GM23338 (cell line): ENCODE data around the gene LAMTOR4. TPM values are rescaled to one million over a fixed set of nuclear protein-coding genes. Genes with fewer than 3 reads are reported as not detected.

ENCODE experiments used
- ATAC-seq: fragments of 200-7000 bp; cut with Tn5 transposase; 3 replicates; pipeline ENCODE4 v1.9.1; 2020
- DNase-seq: peaks from one replicate; pipeline ENCODE4 v3.0.0-alpha.2; 2015; ENCODE audit warnings: low spot score
- H2AFZ ChIP-seq: fragments of 200-600 bp; sonication (generic); 2 replicates; pipeline ENCODE4 v1.8.0; 2016; ENCODE audit warnings: antibody characterized with exemption, mild to moderate bottlenecking, moderate library complexity
- H3F3A ChIP-seq: fragments of 200-600 bp; sonication (generic); replicated peaks from 2 replicates; pipeline ENCODE4 v1.8.0; 2017; ENCODE audit warnings: antibody characterized with exemption, mixed run types, low read depth
- H3K27ac ChIP-seq: fragments of 200-600 bp; sonication (generic); 2 replicates; pipeline ENCODE4 v1.6.1; 2016; ENCODE audit warnings: low read depth
- H3K27me3 ChIP-seq: fragments of 200-600 bp; sonication (generic); 2 replicates; pipeline ENCODE4 v1.8.0; 2016; ENCODE audit warnings: mild to moderate bottlenecking, mixed run types, moderate library complexity; ENCODE audit not compliant: insufficient read depth
- H3K36me3 ChIP-seq: fragments of 200-600 bp; sonication (generic); 2 replicates; pipeline ENCODE4 v1.8.0; 2016; ENCODE audit warnings: mild to moderate bottlenecking; ENCODE audit not compliant: insufficient read depth
- H3K4me1 ChIP-seq: fragments of 200-600 bp; sonication (generic); 2 replicates; pipeline ENCODE4 v1.8.0; 2016; ENCODE audit warnings: mild to moderate bottlenecking, moderate library complexity; ENCODE audit not compliant: insufficient read depth
- H3K4me2 ChIP-seq: fragments of 200-600 bp; sonication (generic); 2 replicates; pipeline ENCODE4 v1.7.1; 2017; ENCODE audit warnings: mixed run types
- H3K4me3 ChIP-seq: fragments of 200-600 bp; sonication (generic); 2 replicates; pipeline ENCODE4 v1.6.1; 2016; ENCODE audit warnings: mixed run types
- H3K79me2 ChIP-seq: fragments of 200-600 bp; sonication (generic); replicated peaks from 2 replicates; pipeline ENCODE4 v1.8.0; 2017; ENCODE audit warnings: mild to moderate bottlenecking; ENCODE audit not compliant: insufficient read depth
- H3K9me2 ChIP-seq: fragments of 200-600 bp; sonication (generic); 2 replicates; pipeline ENCODE4 v1.8.0; 2017; ENCODE audit not compliant: insufficient read depth
- H4K20me1 ChIP-seq: fragments of 200-600 bp; sonication (generic); replicated peaks from 2 replicates; pipeline ENCODE4 v1.8.0; 2017; ENCODE audit warnings: mild to moderate bottlenecking; ENCODE audit not compliant: insufficient read depth
- H3K27ac Mint-ChIP-seq: 2 replicates; pipeline ENCODE4 v1.8.0; 2020; ENCODE audit warnings: inconsistent platforms, mild to moderate bottlenecking, moderate library complexity, mixed read lengths
- H3K27me3 Mint-ChIP-seq: 3 replicates; pipeline ENCODE4 v1.8.0; 2022; ENCODE audit warnings: low read depth, mild to moderate bottlenecking, moderate library complexity, mixed read lengths, inconsistent platforms; ENCODE audit not compliant: insufficient read depth, poor library complexity
- H3K36me3 Mint-ChIP-seq: 3 replicates; pipeline ENCODE4 v1.8.0; 2021; ENCODE audit warnings: low read depth, mild to moderate bottlenecking, inconsistent platforms, moderate library complexity, mixed read lengths
- H3K4me1 Mint-ChIP-seq: 3 replicates; pipeline ENCODE4 v1.8.0; 2020; ENCODE audit warnings: mild to moderate bottlenecking, inconsistent platforms, mixed read lengths
- H3K4me3 Mint-ChIP-seq: 3 replicates; pipeline ENCODE4 v1.8.0; 2021; ENCODE audit warnings: moderate library complexity, mild to moderate bottlenecking, inconsistent platforms, mixed read lengths
- H3K9me3 Mint-ChIP-seq: 3 replicates; pipeline ENCODE4 v1.8.0; 2020; ENCODE audit warnings: moderate library complexity, mild to moderate bottlenecking, inconsistent platforms, mixed read lengths
- CTCF ChIP-seq, 2 experiments: fragments of 200-600 bp in 1 of 2; sonication (generic) in 1 of 2; conservative IDR thresholded peaks; 2 replicates each; pipeline versions ENCODE4 v1.5.1 to v1.6.1; 2016 to 2017; ENCODE audit warnings: antibody characterized with exemption in 2 of 2, low read depth in 2 of 2, mild to moderate bottlenecking in 2 of 2, moderate library complexity in 1 of 2
- ETS1 ChIP-seq: IDR thresholded peaks from 2 replicates; pipeline ENCODE4 v1.6.1; 2016; ENCODE audit warnings: antibody characterized with exemption
- EZH2 ChIP-seq: fragments of 200-600 bp; sonication (generic); IDR thresholded peaks from one replicate; pipeline ENCODE4 v1.8.0; 2017; ENCODE audit warnings: antibody characterized with exemption, mild to moderate bottlenecking, low read depth; ENCODE audit not compliant: unreplicated experiment
- EZH2phosphoT487 ChIP-seq: fragments of 200-600 bp; sonication (generic); IDR thresholded peaks from one replicate; pipeline ENCODE4 v1.8.1; 2018; ENCODE audit warnings: antibody characterized with exemption; ENCODE audit not compliant: unreplicated experiment
- JUNB ChIP-seq: IDR thresholded peaks from one replicate; pipeline ENCODE4 v1.6.1; 2016; ENCODE audit warnings: antibody characterized with exemption; ENCODE audit not compliant: unreplicated experiment
- NANOG ChIP-seq: IDR thresholded peaks from 2 replicates; pipeline ENCODE4 v1.6.1; 2016; ENCODE audit warnings: antibody characterized with exemption, borderline replicate concordance
- POLR2AphosphoS5 ChIP-seq: IDR thresholded peaks from 2 replicates; pipeline ENCODE4 v1.6.1; 2016; ENCODE audit warnings: antibody characterized with exemption, low read depth
- STAT1 ChIP-seq: IDR thresholded peaks from one replicate; pipeline ENCODE4 v1.6.1; 2016; ENCODE audit warnings: antibody characterized with exemption; ENCODE audit not compliant: unreplicated experiment
- ZNF462 ChIP-seq: fragments of 250-450 bp; sonication (Bioruptor Pico); IDR thresholded peaks from 2 replicates; pipeline ENCODE4 v1.5.0; 2020; ENCODE audit warnings: mild to moderate bottlenecking, moderate library complexity
- polyA plus RNA-seq: library from polyadenylated mRNA; unstranded; fragments of >200 nt; fragmentation: Nextera tagmentation; extraction: Ambion mirVana; gene quantifications from 2 replicates; pipeline ENCODE4 v1.2.1, GENCODE V29; 2016
- total RNA-seq: library from RNA; depleted of rRNA; stranded (reverse); fragments of >200 nt; shearing (Covaris generic); gene quantifications from 2 replicates; pipeline ENCODE4 v1.2.3, GENCODE V29; 2014

Gene LAMTOR4
- total and polyA plus RNA-seq, 2 experiments from 2014 or later: 145 to 333 TPM

- TF ChIP-seq STAT1 (no peak), EZH2 (no peak), NANOG (no peak), JUNB (no peak), CTCF (conservative IDR thresholded peaks at IDR 0.05; ENCODE audit: low read depth in 2 of 2) (peak; percentile 83 to 90)
- ATAC-seq (peak; percentile 44), DNase-seq (peak; percentile 97)
- Mint-ChIP-seq H3K27me3 (peaks cover 23% of the 10 kb centered on the region), H3K9me3 (no peaks in the 10 kb centered on the region), H3K36me3 (no peaks in the 10 kb centered on the region), H3K4me3 (peak overlapping the region; percentile 43; the same call in 2 of the 3 replicates), H3K27ac (no peak overlapping the region), H3K4me1 (peaks cover 11% of the 10 kb centered on the region)
- H4K20me1 ChIP-seq: no peaks in the 10 kb centered on the region
- H3K27me3 ChIP-seq: peaks cover 21% of the 10 kb centered on the region
- peaks cover 5% of the 10 kb centered on the region; the same call in 1 of the 2 replicates for H3K79me2 ChIP-seq
- H3K4me3 ChIP-seq: peak overlapping the region; percentile 30
- H3F3A ChIP-seq: peaks cover 13% of the 10 kb centered on the region
- H3K9me2 ChIP-seq: no peaks in the 10 kb centered on the region
- H3K4me2 ChIP-seq: peak overlapping the region; percentile 64
- peak overlapping the region; percentile 90 for H2AFZ ChIP-seq
- H3K4me1 ChIP-seq: peaks cover 4% of the 10 kb centered on the region; the same call in 1 of the 2 replicates
- H3K27ac ChIP-seq: no peak overlapping the region
- no peaks in the 10 kb centered on the region for H3K36me3 ChIP-seq
These were observed 17.9 kb upstream of the LAMTOR4 start for GRCh38 chr7:100130608-100131453.

DNA sequence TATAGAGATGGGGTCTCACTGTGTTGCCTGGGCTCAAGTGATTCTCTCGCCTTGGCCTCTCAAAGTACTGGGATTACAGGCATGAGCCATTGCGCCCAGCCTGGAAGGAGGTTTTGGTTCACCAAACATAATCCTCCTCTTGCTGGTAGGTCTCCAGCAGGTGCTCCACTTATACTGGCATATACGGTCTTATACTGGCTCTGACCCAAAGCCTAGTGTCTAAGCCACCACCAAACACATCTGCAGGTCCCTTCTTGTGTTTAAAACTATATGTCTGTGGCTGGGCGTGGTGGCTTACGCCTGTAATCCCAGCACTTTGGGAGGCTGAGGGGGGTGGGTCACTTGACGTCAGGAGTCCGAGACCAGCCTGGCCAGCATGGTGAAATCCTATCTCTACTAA, 16.6 kb upstream of the LAMTOR4 start:
- Mint-ChIP-seq H3K4me3 (no peak overlapping the region), H3K27ac (no peak overlapping the region), H3K4me1 (peaks cover 11% of the 10 kb centered on the region), H3K27me3 (peaks cover 13% of the 10 kb centered on the region), H3K9me3 (no peaks in the 10 kb centered on the region), H3K36me3 (no peaks in the 10 kb centered on the region)
- Histone ChIP-seq H3K36me3 (no peaks in the 10 kb centered on the region), H3K79me2 (no peaks in the 10 kb centered on the region), H2AFZ (no peak overlapping the region), H3F3A (0 out of 2 replicates have a peak, but pooled peaks cover 3% of the 10 kb centered on the region), H3K27ac (no peak overlapping the region), H3K4me1 (peaks cover 4% of the 10 kb centered on the region; the same call in 1 of the 2 replicates), H4K20me1 (no peaks in the 10 kb centered on the region), H3K9me2 (no peaks in the 10 kb centered on the region), H3K4me3 (no peak overlapping the region), H3K27me3 (peaks cover 21% of the 10 kb centered on the region), H3K4me2 (no peak overlapping the region)
- DNase-seq: no peak
- no peak for ATAC-seq
- no peak for TF ChIP-seq ETS1
- TF ChIP-seq EZH2phosphoT487: no peak
- TF ChIP-seq POLR2AphosphoS5: no peak
- TF ChIP-seq ZNF462 (CRISPR knock-in tag): no peak
- no peak for TF ChIP-seq CTCF (conservative IDR thresholded peaks at IDR 0.05; ENCODE audit: low read depth in 2 of 2)
